ENCODE results near the gene STX1B.

- no peak for TF ChIP-seq CTCF (IDR thresholded peaks at IDR 0.05)
- TF ChIP-seq POLR2A (IDR thresholded peaks at IDR 0.05) = no peak
Observed at GRCh38 chr16:31038993-31039392, 28.6 kb upstream of the STX1B start.
